H1 (cell line): Measurements from ENCODE around the gene ZBTB42. TPM values are rescaled to one million over a fixed set of nuclear protein-coding genes. Genes with fewer than 3 reads are reported as not detected.

Experiments
- CTCF ChIA-PET: fragments of 300-600 bp; sonication (Branson Sonifier 250); formaldehyde crosslinking; loops from one replicate; lab custom pipeline; 2021; ENCODE audit not compliant: partially characterized antibody; lab: Charles Lee
- POLR2A ChIA-PET: fragments of 300-600 bp; sonication (Branson Sonifier 250); formaldehyde crosslinking; loops from one replicate; lab custom pipeline; 2021; ENCODE audit warnings: inconsistent platforms; ENCODE audit not compliant: partially characterized antibody; lab: Charles Lee
- DNase-seq, 2 experiments: peaks; one replicate each; pipeline versions ENCODE4 v3.0.0 to v3.0.0-alpha.2; 2010 to 2022; ENCODE audit warnings: low spot score in 2 of 2, low read depth in 1 of 2, mixed read lengths in 1 of 2
- FAIRE-seq: peaks from 2 replicates; lab custom pipeline; 2011; peaks lifted over from hg19 to GRCh38; lab: Jason Lieb, UNC
- H2AFZ ChIP-seq: 2 replicates; pipeline ENCODE4 v1.8.1; 2012; ENCODE audit warnings: low read length, inconsistent platforms
- H2AK5ac ChIP-seq: 2 replicates; pipeline ENCODE4 v1.6.1; 2013; ENCODE audit warnings: low read depth, low read length
- H2BK120ac ChIP-seq: replicated peaks from 2 replicates; pipeline ENCODE3; 2013; ENCODE audit warnings: low read depth, low read length, inconsistent platforms
- H2BK12ac ChIP-seq: 2 replicates; pipeline ENCODE4 v1.6.1; 2013; ENCODE audit warnings: low read depth, low read length
- H2BK15ac ChIP-seq: 2 replicates; pipeline ENCODE4 v1.6.1; 2013; ENCODE audit warnings: low read length
- H2BK20ac ChIP-seq: 2 replicates; pipeline ENCODE4 v1.6.1; 2013; ENCODE audit warnings: low read length
- H2BK5ac ChIP-seq: 2 replicates; pipeline ENCODE4 v1.6.1; 2013; ENCODE audit warnings: low read depth, low read length
- H3K14ac ChIP-seq: 2 replicates; pipeline ENCODE4 v1.6.1; 2013; ENCODE audit warnings: inconsistent platforms; ENCODE audit not compliant: insufficient read length
- H3K18ac ChIP-seq: 2 replicates; pipeline ENCODE4 v1.6.1; 2013; ENCODE audit warnings: low read length; ENCODE audit errors: extremely low read depth
- H3K23ac ChIP-seq: 2 replicates; pipeline ENCODE4 v1.6.1; 2013; ENCODE audit warnings: inconsistent platforms; ENCODE audit not compliant: insufficient read length
- H3K23me2 ChIP-seq: 2 replicates; pipeline ENCODE4 v1.6.1; 2013; ENCODE audit warnings: low read depth, low read length
- H3K27ac ChIP-seq: 2 replicates; pipeline ENCODE4 v1.6.1; 2011; ENCODE audit warnings: low read depth, low read length, inconsistent platforms
- H3K27me3 ChIP-seq, 4 experiments: replicated peaks in 1 of 4; 1 replicate in 1 of 4; 2 replicates in 3 of 4; pipeline versions ENCODE4 v1.6.1 to v1.8.1; 2011 to 2013; ENCODE audit warnings: low read length in 3 of 4, mild to moderate bottlenecking in 3 of 4, inconsistent platforms in 2 of 4, mixed read lengths in 2 of 4, moderate library complexity in 1 of 4; ENCODE audit not compliant: control insufficient read depth in 3 of 4, insufficient read depth in 3 of 4; ENCODE audit errors: extremely low read depth in 1 of 4
- H3K36me3 ChIP-seq, 4 experiments: 2 replicates each; pipeline versions ENCODE4 v1.6.1 to v1.8.1; 2011 to 2013; ENCODE audit warnings: mild to moderate bottlenecking in 4 of 4, low read length in 3 of 4, moderate library complexity in 2 of 4, control low read depth in 1 of 4, inconsistent platforms in 1 of 4; ENCODE audit not compliant: insufficient read depth in 4 of 4, control insufficient read depth in 2 of 4
- H3K4ac ChIP-seq: replicated peaks from 2 replicates; pipeline ENCODE3; 2013; ENCODE audit warnings: low read length, low read depth, mixed read lengths, inconsistent platforms; ENCODE audit not compliant: insufficient read length
- H3K4me1 ChIP-seq, 4 experiments: replicated peaks in 1 of 4; 1 replicate in 1 of 4; 2 replicates in 3 of 4; pipeline versions ENCODE4 v1.6.1 to v1.8.1; 2011 to 2013; ENCODE audit warnings: low read length in 3 of 4, inconsistent platforms in 2 of 4, mixed read lengths in 1 of 4; ENCODE audit not compliant: insufficient read depth in 4 of 4, control insufficient read depth in 3 of 4
- H3K4me2 ChIP-seq, 2 experiments: 2 replicates each; pipeline versions ENCODE4 v1.6.1 to v1.8.1; 2011 to 2013; ENCODE audit warnings: low read depth in 2 of 2, low read length in 2 of 2, control low read depth in 1 of 2, inconsistent platforms in 1 of 2, mild to moderate bottlenecking in 1 of 2; ENCODE audit not compliant: insufficient read depth in 1 of 2
- H3K4me3 ChIP-seq, 4 experiments: fragments of 200-600, 300-600 bp in 1 of 4; sonication (generic), shearing (Covaris generic), sonication (Bioruptor Twin) in 1 of 4; 2 replicates each; pipeline versions ENCODE4 v1.5.1 to v1.8.1; 2011 to 2016; ENCODE audit warnings: low read length in 4 of 4, low read depth in 3 of 4, control low read depth in 2 of 4, inconsistent platforms in 2 of 4, mild to moderate bottlenecking in 2 of 4, mixed read lengths in 1 of 4, moderate library complexity in 1 of 4; ENCODE audit not compliant: insufficient read depth in 2 of 4; ENCODE audit errors: extremely low read depth in 1 of 4
- H3K56ac ChIP-seq: replicated peaks from 2 replicates; pipeline ENCODE3; 2013; ENCODE audit warnings: low read depth, mild to moderate bottlenecking, mixed read lengths, low read length, inconsistent platforms; ENCODE audit not compliant: insufficient read length
- H3K79me1 ChIP-seq: 2 replicates; pipeline ENCODE4 v1.6.1; 2013; ENCODE audit warnings: low read depth, low read length, control low read depth
- H3K79me2 ChIP-seq, 2 experiments: 2 replicates each; pipeline versions ENCODE4 v1.6.1 to v1.8.1; 2012 to 2013; ENCODE audit warnings: low read length in 2 of 2, mild to moderate bottlenecking in 2 of 2, inconsistent platforms in 1 of 2; ENCODE audit not compliant: insufficient read depth in 2 of 2, control insufficient read depth in 1 of 2
- H3K9ac ChIP-seq, 4 experiments: replicated peaks in 1 of 4; 1 replicate in 1 of 4; 2 replicates in 3 of 4; pipeline versions ENCODE4 v1.6.1 to v1.8.1; 2011 to 2013; ENCODE audit warnings: low read depth in 3 of 4, low read length in 3 of 4, control low read depth in 2 of 4, mild to moderate bottlenecking in 2 of 4, moderate library complexity in 2 of 4, inconsistent platforms in 1 of 4; ENCODE audit errors: extremely low read depth in 1 of 4
- H3K9me3 ChIP-seq, 2 experiments: 2 replicates each; pipeline versions ENCODE4 v1.6.1 to v1.8.1; 2012 to 2013; ENCODE audit warnings: mild to moderate bottlenecking in 2 of 2, moderate library complexity in 2 of 2, control low read depth in 1 of 2, inconsistent platforms in 1 of 2, low read depth in 1 of 2, low read length in 1 of 2, mixed read lengths in 1 of 2; ENCODE audit not compliant: insufficient read depth in 2 of 2
- H4K20me1 ChIP-seq, 2 experiments: replicated peaks in 1 of 2; 2 replicates each; pipeline versions ENCODE3 to v1.8.1; 2011 to 2013; ENCODE audit warnings: inconsistent platforms in 2 of 2, low read length in 2 of 2, mild to moderate bottlenecking in 1 of 2; ENCODE audit not compliant: insufficient read depth in 2 of 2, control insufficient read depth in 1 of 2
- H4K5ac ChIP-seq: 2 replicates; pipeline ENCODE4 v1.6.1; 2013; ENCODE audit warnings: low read length, low read depth, mixed read lengths, inconsistent platforms; ENCODE audit not compliant: insufficient read length
- H4K8ac ChIP-seq: 2 replicates; pipeline ENCODE4 v1.8.0; 2013; ENCODE audit warnings: mild to moderate bottlenecking, moderate library complexity, low read length, inconsistent platforms; ENCODE audit not compliant: insufficient read depth; ENCODE audit errors: extremely low read depth
- H4K91ac ChIP-seq: replicated peaks from 2 replicates; pipeline ENCODE3; 2013; ENCODE audit warnings: low read length, mixed read lengths, inconsistent platforms; ENCODE audit not compliant: insufficient read length
- JUN ChIP-seq: IDR thresholded peaks from 2 replicates; pipeline ENCODE4 v1.6.1; 2011; ENCODE audit warnings: low read depth, mild to moderate bottlenecking, improper control_type of control experiment, low read length
- WGBS, 2 experiments: shearing (Covaris generic) in 1 of 2; methylation state at CpG; one replicate each; pipeline versions ENCODE4 v1.1.6 to v1.1.7; 2013 to 2015; ENCODE audit warnings: low lambda C conversion rate in 2 of 2, mixed read lengths in 2 of 2, inconsistent platforms in 1 of 2, low coverage in 1 of 2, missing lambda C conversion rate in 1 of 2; ENCODE audit not compliant: insufficient replicate concordance in 2 of 2, insufficient coverage in 1 of 2, insufficient read length in 1 of 2; ENCODE audit errors: extremely low coverage in 1 of 2, missing lambda C conversion rate in 1 of 2; 5-methylcytosine and 5-hydroxymethylcytosine counted together
- polyA plus RNA-seq, 7 experiments: library from polyadenylated mRNA; depleted of rRNA in 3 of 7; stranded (reverse) in 5 of 7; unstranded in 2 of 7; fragments of >200 nt in 5 of 7; fragments of 200-250 nt in 2 of 7; gene quantifications; 1 replicate in 5 of 7; 2 replicates in 1 of 7; 4 replicates in 1 of 7; pipeline versions ENCODE4 v1.2.1 to v1.2.3, GENCODE V29; 2011 to 2013; ENCODE audit warnings: missing spikeins in 2 of 7, mixed read lengths in 2 of 7
- total RNA-seq: library from RNA; stranded (reverse); fragmentation: NEBNext Ultra II Directional; extraction: Animal tissue kit (Norgen Biotek cat#: 25700); gene quantifications from 2 replicates; pipeline ENCODE4 v1.2.1, GENCODE V29; 2021

ZBTB42 gene
- total and polyA plus RNA-seq, 2 of the 8 experiments (the other 6 are each of a cell fraction or from before 2014, with no cell fraction given): 2.8 to 3.1 TPM

DNA sequence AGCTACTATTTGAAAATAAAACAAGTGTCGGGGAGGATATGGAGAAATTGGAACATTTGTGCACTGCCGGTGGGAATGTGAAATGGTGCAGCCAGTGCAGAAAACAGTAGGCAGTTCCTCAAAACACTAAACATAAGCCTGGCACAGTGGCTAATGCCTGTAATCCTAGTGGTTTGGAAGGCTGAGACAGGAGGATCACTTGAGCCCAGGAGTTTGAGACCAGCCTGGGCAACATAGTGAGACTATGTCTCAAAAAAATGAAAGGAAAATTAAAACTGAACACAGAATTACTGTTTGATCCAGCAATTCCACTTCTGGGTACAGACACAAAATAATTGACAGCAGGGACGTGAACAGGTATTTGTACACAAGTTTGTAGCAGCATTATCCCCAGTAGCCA lies 35.4 kb upstream of the ZBTB42 start:
- H3K79me1 ChIP-seq: peaks cover 7% of the 10 kb centered on the region; the same call in 1 of the 2 replicates
- no peak overlapping the region for H3K4ac ChIP-seq
- no peak overlapping the region for H4K5ac ChIP-seq
- H3K27me3 ChIP-seq: no peaks in the 10 kb centered on the region
- H2AK5ac ChIP-seq: no peak overlapping the region
- no peaks in the 10 kb centered on the region for H3K9me3 ChIP-seq
- H3K27ac ChIP-seq: no peak overlapping the region
- ChIA-PET POLR2A (interaction anchor here (0.6 to 2.3 kb wide), 4 partner anchors 8 to 81 kb away, joined by 3 to 11 read pairs (median 4); no protein-coding TSS in a partner anchor), CTCF (interaction anchor here (0.8 to 3.9 kb wide), 6 partner anchors 12 to 102 kb away, joined by 3 to 37 read pairs (median 4); no protein-coding TSS in a partner anchor)
- H3K56ac ChIP-seq: no peak overlapping the region
- no peak for DNase-seq
- no peak overlapping the region for H3K23ac ChIP-seq
- H2BK15ac ChIP-seq: no peak overlapping the region
- no peak overlapping the region for H4K8ac ChIP-seq
- no peak overlapping the region for H2BK12ac ChIP-seq
- H3K4me3 ChIP-seq: no peak overlapping the region
- H3K9ac ChIP-seq: no peak overlapping the region
- H4K20me1 ChIP-seq: peaks cover 6 to 15% of the 10 kb centered on the region in 2 experiments
- H3K79me2 ChIP-seq: no peaks in the 10 kb centered on the region
- H3K14ac ChIP-seq: no peak overlapping the region
- no peak for FAIRE-seq
- H4K91ac ChIP-seq: no peak overlapping the region
- H2BK120ac ChIP-seq: no peak overlapping the region
- H3K36me3 ChIP-seq: no peaks in the 10 kb centered on the region; a peak in 2 of 8 replicates
- H3K23me2 ChIP-seq: no peaks in the 10 kb centered on the region
- no peak overlapping the region for H3K4me2 ChIP-seq
- no peak overlapping the region for H3K18ac ChIP-seq
- H2AFZ ChIP-seq: no peak overlapping the region
- H3K4me1 ChIP-seq: peaks cover 0 to 14% (median 9%) of the 10 kb centered on the region in 4 experiments; a peak in 6 of 7 replicates
- H2BK5ac ChIP-seq: no peak overlapping the region
- no peak overlapping the region for H2BK20ac ChIP-seq
- 96% methylated on average over 3 of the region's 3 CpGs; no CpG with 5 or more reads in 1 of the 2 experiments for WGBS, 2 experiments
- TF ChIP-seq JUN: no peak
